Kidney (tissue), 14 donors: ENCODE data around the gene OGDH. TPM values are rescaled to one million over a fixed set of nuclear protein-coding genes. Genes with fewer than 3 reads are reported as not detected.

Experiments
- DNase-seq, 5 donors: peaks; one replicate each; pipeline ENCODE4 v3.0.0-alpha.2; 2013 to 2020
- FAIRE-seq: peaks from 2 replicates; lab custom pipeline; 2012; peaks lifted over from hg19 to GRCh38; lab: Jason Lieb, UNC
- H3K27ac ChIP-seq, 2 donors: one replicate each; pipeline ENCODE4 v1.7.0; 2013; ENCODE audit warnings: low read depth in 2 of 2, low read length in 2 of 2, inconsistent platforms in 1 of 2
- H3K27me3 ChIP-seq: one replicate; pipeline ENCODE4 v1.7.1; 2013; ENCODE audit warnings: low read length, inconsistent platforms; ENCODE audit not compliant: control insufficient read depth, insufficient read depth
- H3K36me3 ChIP-seq, 3 donors: one replicate each; pipeline versions ENCODE4 v1.7.0 to v1.7.1; 2013; ENCODE audit warnings: low read length in 3 of 3, control low read depth in 1 of 3, inconsistent platforms in 1 of 3; ENCODE audit not compliant: insufficient read depth in 3 of 3, control insufficient read depth in 2 of 3
- H3K4me1 ChIP-seq, 3 donors: one replicate each; pipeline versions ENCODE4 v1.7.0 to v1.7.1; 2013; ENCODE audit warnings: low read length in 3 of 3, inconsistent platforms in 1 of 3, low read depth in 1 of 3; ENCODE audit not compliant: control insufficient read depth in 2 of 3, insufficient read depth in 2 of 3
- H3K4me3 ChIP-seq, 3 donors: one replicate each; pipeline versions ENCODE4 v1.7.0 to v1.8.1; 2013; ENCODE audit warnings: low read length in 3 of 3, control low read depth in 1 of 3, inconsistent platforms in 1 of 3
- H3K9ac ChIP-seq, 3 donors: one replicate each; pipeline versions ENCODE4 v1.7.0 to v1.7.1; 2013; ENCODE audit warnings: low read length in 3 of 3, control low read depth in 1 of 3, inconsistent platforms in 1 of 3
- H3K9me3 ChIP-seq, 3 donors: one replicate each; pipeline versions ENCODE4 v1.7.0 to v1.7.1; 2013; ENCODE audit warnings: low read length in 3 of 3, control low read depth in 1 of 3, inconsistent platforms in 1 of 3; ENCODE audit not compliant: control insufficient read depth in 2 of 3, insufficient read depth in 1 of 3
- CTCF ChIP-seq: IDR thresholded peaks from 3 replicates; pipeline ENCODE4 v1.5.1; 2012; ENCODE audit warnings: mild to moderate bottlenecking, moderate library complexity, borderline replicate concordance; ENCODE audit not compliant: insufficient read depth; ENCODE audit errors: extremely low read depth
- intact Hi-C: fragments of 100-400 bp; cut with DNase I; formaldehyde crosslinking; loops from one replicate; pipeline ENCODE4 v1.11.1; 2022
- polyA plus RNA-seq: library from polyadenylated mRNA; stranded (reverse); fragments of 350-450 nt; fragmentation: Illumina TruSeq; extraction: RNeasy Lipid Tissue Mini Kit (QIAGEN cat#74804); gene quantifications from one replicate; pipeline ENCODE4 v1.2.3, GENCODE V29; 2014; ENCODE audit warnings: low read depth, low replicate concordance; ENCODE audit not compliant: insufficient read depth
- total RNA-seq: library from RNA; stranded (reverse); fragmentation: NEBNext Ultra II Directional; extraction: Animal tissue kit (Norgen Biotek cat#: 25700); gene quantifications from one replicate; pipeline ENCODE4 v1.2.1, GENCODE V29; 2021
- donor health status: control.
- donor health status: control.
- donor health status: control.
- donor health status: control.
- donor health status: control.
- donor health status: DM: yes; HTN: yes; CAD: no.
- donor health status: Normal renal cell carcinoma (clear cell type).

The OGDH gene
- total and polyA plus RNA-seq, 2 donors from 2014 or later: 108 to 132 TPM

GRCh38 chr7:44580945-44581878, 25.2 kb upstream of the OGDH start:
- peak overlapping the region; percentile 93 to 100 for H3K27ac ChIP-seq
- no peak for TF ChIP-seq CTCF
- no peaks in the 10 kb centered on the region for H3K9me3 ChIP-seq
- no peak for FAIRE-seq
- intact Hi-C loops: loop anchor here (10.0 kb wide), 2 partner anchors 264 to 554 kb away; partner anchors contain the start of gene H2AZ2
- peaks cover 4 to 14% (median 9%) of the 10 kb centered on the region in 3 donors for H3K4me1 ChIP-seq
- H3K9ac ChIP-seq: peak overlapping the region; percentile 74 to 95 (median 92)
- peak overlapping the region; percentile 92 to 93 (median 93) for H3K4me3 ChIP-seq
- DNase-seq: peak; percentile 29 to 86 (median 48)
- H3K36me3 ChIP-seq: peaks cover 6 to 21% (median 13%) of the 10 kb centered on the region in 3 donors
- H3K27me3 ChIP-seq: no peaks in the 10 kb centered on the region

GRCh38 chr7:44581879-44582603, 24.4 kb upstream of the OGDH start, which contains the start of gene TMED4:
Gene TMED4 (minus strand): TSS chr7:44582231. CDS start chr7:44582206, 25 bp downstream.
- FAIRE-seq: no peak
- H3K36me3 ChIP-seq: peaks cover 6 to 19% (median 13%) of the 10 kb centered on the region in 3 donors
- no peaks in the 10 kb centered on the region for H3K27me3 ChIP-seq
- peak within 1 kb of the TSS; percentile 92 to 93 (median 93) for H3K4me3 ChIP-seq
- H3K9ac ChIP-seq: peak within 1 kb of the TSS; percentile 92 to 99 (median 94)
- no peak for TF ChIP-seq CTCF
- DNase-seq: peak; percentile 99 to 100 (median 100)
- peaks cover 4 to 14% (median 9%) of the 10 kb centered on the region in 3 donors for H3K4me1 ChIP-seq
- H3K27ac ChIP-seq: peak within 1 kb of the TSS; percentile 95 to 100
- H3K9me3 ChIP-seq: no peaks in the 10 kb centered on the region
- intact Hi-C loops: loop anchor here (10.0 kb wide), 2 partner anchors 263 to 553 kb away; partner anchors contain the start of gene H2AZ2

- H3K4me3 ChIP-seq: peak overlapping the region; percentile 81 to 93 (median 92)
- peaks cover 4 to 14% (median 10%) of the 10 kb centered on the region in 3 donors for H3K36me3 ChIP-seq
- peaks cover 4 to 14% (median 9%) of the 10 kb centered on the region in 3 donors for H3K4me1 ChIP-seq
- peak overlapping the region in 1 of 3 donors; percentile 99 for H3K9ac ChIP-seq
- H3K27ac ChIP-seq: peak overlapping the region; percentile 95 to 100
- TF ChIP-seq CTCF: no peak
- no peaks in the 10 kb centered on the region for H3K9me3 ChIP-seq
- no peaks in the 10 kb centered on the region for H3K27me3 ChIP-seq
- DNase-seq (peak in 1 of 5 donors; percentile 49), FAIRE-seq (no peak)
- intact Hi-C loops: loop anchor here (10.0 kb wide), 2 partner anchors 261 to 551 kb away; partner anchors contain the start of gene H2AZ2
These were observed 23.1 kb upstream of the OGDH start for GRCh38 chr7:44583146-44583865.
